Fibroblast of skin of right quadriceps (primary cell): ENCODE data around the gene EXOC4.
A peak's percentile ranks its signal among the peaks of the same experiment; 100 is the strongest.
"Not testable (repeated sequence)": the region's sequence is repeated elsewhere in the genome, so short reads cannot be mapped to it uniquely, and the experiment has no call there.

Source experiments
- DNase-seq: peaks from one replicate; pipeline ENCODE4 v3.0.0-alpha.2; 2013

Gene EXOC4

GRCh38 chr7:133973710-133974109 is 720.8 kb downstream of the EXOC4 start:
- DNase-seq, result no peak

GRCh38 chr7:133975130-133975529 is 722.3 kb downstream of the EXOC4 start:
- peak; percentile 3 for DNase-seq

GRCh38 chr7:133976140-133976539 is 723.3 kb downstream of the EXOC4 start:
- DNase-seq, result no peak

GRCh38 chr7:133977409-133978274 is 724.8 kb downstream of the EXOC4 start:
- no peak for DNase-seq

GRCh38 chr7:133978502-133979295 is 725.8 kb downstream of the EXOC4 start:
- no peak for DNase-seq

- no peak for DNase-seq
Measured at GRCh38 chr7:133980804-133981203, 727.9 kb downstream of the EXOC4 start.

GRCh38 chr7:133983685-133984419 is 731.0 kb downstream of the EXOC4 start:
- DNase-seq, result no peak

GRCh38 chr7:133985300-133985699 is 732.4 kb downstream of the EXOC4 start:
- DNase-seq, result no peak

- DNase-seq, result no peak
Measured at GRCh38 chr7:133987582-133987981, 734.7 kb downstream of the EXOC4 start.

GRCh38 chr7:133993547-133993946 is 740.7 kb downstream of the EXOC4 start:
- DNase-seq, result no peak

GRCh38 chr7:133994100-133994499 is 741.2 kb downstream of the EXOC4 start:
- DNase-seq, result not testable (repeated sequence)

- no peak for DNase-seq
Measured at GRCh38 chr7:133997463-133997862, 744.6 kb downstream of the EXOC4 start.

- DNase-seq, result no peak
Measured at GRCh38 chr7:133999178-133999577, 746.3 kb downstream of the EXOC4 start.

- no peak for DNase-seq
Measured at GRCh38 chr7:134004829-134005505, 752.1 kb downstream of the EXOC4 start.

- no peak for DNase-seq
Measured at GRCh38 chr7:134009314-134010110, 756.6 kb downstream of the EXOC4 start.

- no peak for DNase-seq
Measured at GRCh38 chr7:134013249-134013648, 760.4 kb downstream of the EXOC4 start.

GRCh38 chr7:134014935-134015334 is 762.1 kb downstream of the EXOC4 start:
- no peak for DNase-seq

GRCh38 chr7:134016223-134016941 is 763.5 kb downstream of the EXOC4 start:
- DNase-seq, result peak; percentile 38

GRCh38 chr7:134016942-134017303 is 764.0 kb downstream of the EXOC4 start:
- DNase-seq, result no peak

GRCh38 chr7:134018306-134018705 is 765.4 kb downstream of the EXOC4 start:
- DNase-seq, result no peak

- DNase-seq, result no peak
Measured at GRCh38 chr7:134019251-134019650, 766.4 kb downstream of the EXOC4 start.
